ENCODE measurements around the gene VSTM2L. TPM values are rescaled to one million over a fixed set of nuclear protein-coding genes. Genes with fewer than 3 reads are reported as not detected.

The VSTM2L gene
- total RNA-seq, 1 donor from 2014 or later: 14.1 TPM

GRCh38 chr20:37892001-37892400 is 10.9 kb upstream of the VSTM2L start:
- H3K4me3 ChIP-seq: no peak overlapping the region
- intact Hi-C loops (cut with DNase I): no loop called here
- TF ChIP-seq, protein P1, sequence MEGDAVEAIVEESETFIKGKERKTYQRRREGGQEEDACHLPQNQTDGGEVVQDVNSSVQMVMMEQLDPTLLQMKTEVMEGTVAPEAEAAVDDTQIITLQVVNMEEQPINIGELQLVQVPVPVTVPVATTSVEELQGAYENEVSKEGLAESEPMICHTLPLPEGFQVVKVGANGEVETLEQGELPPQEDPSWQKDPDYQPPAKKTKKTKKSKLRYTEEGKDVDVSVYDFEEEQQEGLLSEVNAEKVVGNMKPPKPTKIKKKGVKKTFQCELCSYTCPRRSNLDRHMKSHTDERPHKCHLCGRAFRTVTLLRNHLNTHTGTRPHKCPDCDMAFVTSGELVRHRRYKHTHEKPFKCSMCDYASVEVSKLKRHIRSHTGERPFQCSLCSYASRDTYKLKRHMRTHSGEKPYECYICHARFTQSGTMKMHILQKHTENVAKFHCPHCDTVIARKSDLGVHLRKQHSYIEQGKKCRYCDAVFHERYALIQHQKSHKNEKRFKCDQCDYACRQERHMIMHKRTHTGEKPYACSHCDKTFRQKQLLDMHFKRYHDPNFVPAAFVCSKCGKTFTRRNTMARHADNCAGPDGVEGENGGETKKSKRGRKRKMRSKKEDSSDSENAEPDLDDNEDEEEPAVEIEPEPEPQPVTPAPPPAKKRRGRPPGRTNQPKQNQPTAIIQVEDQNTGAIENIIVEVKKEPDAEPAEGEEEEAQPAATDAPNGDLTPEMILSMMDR (IDR thresholded peaks at IDR 0.05): no peak
- H3K27ac ChIP-seq: no peak overlapping the region
- H3K27me3 ChIP-seq (ENCODE audit: low read depth): no peaks in the 10 kb centered on the region
- DNase-seq (no peak), ATAC-seq (no peak)
- no peaks in the 10 kb centered on the region for H3K4me1 ChIP-seq
- no peaks in the 10 kb centered on the region for H3K36me3 ChIP-seq
- H3K9me3 ChIP-seq: no peaks in the 10 kb centered on the region

DNA sequence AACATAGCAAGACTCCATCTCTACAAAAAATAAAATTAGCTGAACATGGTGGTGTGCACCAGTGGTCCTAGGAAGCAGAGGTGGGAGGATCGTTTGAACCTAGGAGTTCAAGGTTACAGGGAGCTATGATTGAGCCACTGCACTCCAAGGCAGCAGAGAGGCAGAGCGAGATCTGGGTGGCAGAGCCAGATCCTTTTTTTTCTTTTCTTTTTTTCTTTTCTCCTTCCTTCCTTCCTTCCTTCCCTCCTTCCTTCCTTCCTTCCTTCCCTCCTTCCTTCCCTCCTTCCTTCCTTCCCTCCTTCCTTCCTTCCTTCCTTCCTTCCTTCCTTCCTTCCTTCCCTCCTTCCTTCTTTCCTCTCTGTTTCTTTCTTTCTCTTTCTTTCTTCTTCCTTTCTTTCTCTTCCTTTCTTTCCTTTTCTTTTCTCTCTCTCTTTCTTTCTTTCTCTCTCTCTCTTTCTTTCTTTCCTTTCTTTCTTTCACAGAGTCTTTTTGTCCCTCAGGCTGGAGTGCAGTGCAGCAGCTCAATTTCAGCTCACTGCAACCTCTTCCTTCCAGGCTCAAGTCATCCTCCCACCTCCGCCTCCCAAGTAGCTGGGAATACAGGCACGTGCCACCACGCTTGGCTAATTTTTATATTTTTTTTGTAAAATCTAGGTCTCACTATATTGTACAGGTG is 9.2 kb upstream of the VSTM2L start:
- no peaks in the 10 kb centered on the region for H3K36me3 ChIP-seq
- no peak for ATAC-seq
- no peaks in the 10 kb centered on the region for H3K27me3 ChIP-seq (ENCODE audit: low read depth)
- no peak overlapping the region for H3K4me3 ChIP-seq
- no peaks in the 10 kb centered on the region for H3K9me3 ChIP-seq
- no peak for DNase-seq
- TF ChIP-seq, protein P1 (IDR thresholded peaks at IDR 0.05): no peak
- intact Hi-C loops (cut with DNase I): no loop called here
- no peak overlapping the region for H3K27ac ChIP-seq
- H3K4me1 ChIP-seq: no peaks in the 10 kb centered on the region

DNA sequence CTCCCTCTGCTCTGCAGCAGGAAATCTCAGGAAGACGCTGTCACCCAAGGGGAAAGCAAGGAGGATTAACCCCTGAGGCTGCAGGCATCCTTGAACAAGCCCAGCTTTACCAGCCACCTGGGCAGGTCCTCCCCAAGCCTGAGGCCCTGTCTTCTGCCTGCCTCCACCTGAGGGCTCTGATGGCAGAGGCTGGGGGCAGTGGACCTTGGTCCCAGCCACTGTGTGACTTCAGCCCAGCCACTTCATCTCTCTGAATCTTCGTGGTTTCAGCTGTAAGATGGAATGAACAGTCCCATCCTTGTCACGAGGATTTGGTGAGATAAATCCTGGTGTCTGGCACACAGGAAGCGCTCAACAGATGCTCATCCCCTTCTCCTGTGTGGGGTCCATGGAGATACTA is 8.5 kb upstream of the VSTM2L start:
- TF ChIP-seq, protein P1 (IDR thresholded peaks at IDR 0.05): no peak
- no peak for ATAC-seq
- intact Hi-C loops (cut with DNase I): no loop called here
- no peak overlapping the region for H3K4me3 ChIP-seq
- H3K36me3 ChIP-seq: no peaks in the 10 kb centered on the region
- DNase-seq: no peak
- no peaks in the 10 kb centered on the region for H3K9me3 ChIP-seq
- no peaks in the 10 kb centered on the region for H3K4me1 ChIP-seq
- H3K27me3 ChIP-seq (ENCODE audit: low read depth): no peaks in the 10 kb centered on the region
- H3K27ac ChIP-seq: no peak overlapping the region

DNA sequence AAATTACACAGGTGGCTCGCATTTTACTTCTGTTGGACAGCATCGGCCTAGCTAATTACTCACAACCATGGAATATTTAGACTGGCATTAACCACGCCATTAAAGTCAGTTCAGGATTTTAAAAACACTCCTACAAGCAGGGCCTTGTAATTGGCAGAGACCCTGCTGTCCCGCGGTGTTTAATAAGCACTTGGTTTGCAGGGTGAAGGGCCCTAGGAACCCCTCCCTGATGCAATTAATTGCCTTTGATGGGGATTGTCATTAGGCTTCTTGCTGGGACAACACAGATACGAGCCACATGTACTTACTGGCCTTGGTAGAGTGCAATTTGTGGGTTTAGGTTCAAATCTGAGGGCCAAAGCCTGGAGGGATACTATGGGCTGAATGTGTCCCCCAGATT is 7.8 kb upstream of the VSTM2L start:
- H3K4me1 ChIP-seq: no peaks in the 10 kb centered on the region
- no peaks in the 10 kb centered on the region for H3K36me3 ChIP-seq
- DNase-seq: no peak
- no peak for ATAC-seq
- H3K27ac ChIP-seq: no peak overlapping the region
- no peaks in the 10 kb centered on the region for H3K9me3 ChIP-seq
- no peak overlapping the region for H3K4me3 ChIP-seq
- H3K27me3 ChIP-seq (ENCODE audit: low read depth): no peaks in the 10 kb centered on the region
- intact Hi-C loops (cut with DNase I): no loop called here
- TF ChIP-seq, protein P1 (IDR thresholded peaks at IDR 0.05): no peak

GRCh38 chr20:37896932-37897548 is 5.9 kb upstream of the VSTM2L start:
- Histone ChIP-seq H3K4me3 (no peak overlapping the region), H3K4me1 (no peaks in the 10 kb centered on the region), H3K27me3 (ENCODE audit: low read depth) (peaks cover 10% of the 10 kb centered on the region), H3K36me3 (no peaks in the 10 kb centered on the region), H3K9me3 (no peaks in the 10 kb centered on the region), H3K27ac (no peak overlapping the region)
- ATAC-seq (no peak), DNase-seq (no peak)
- intact Hi-C loops (cut with DNase I): no loop called here
- TF ChIP-seq, protein P1 (IDR thresholded peaks at IDR 0.05): no peak

Measured in lower lobe of right lung (tissue), 2 donors.